NAMALWA (cell line): ENCODE data around the gene LRIG1.
A peak's percentile ranks its signal among the peaks of the same experiment; 100 is the strongest.

Experiments used
- DNase-seq: peaks from one replicate; pipeline ENCODE4 v3.0.0-alpha.2; 2015; ENCODE audit warnings: low spot score

The LRIG1 gene

GRCh38 chr3:66383023-66383422 is 117.8 kb downstream of the LRIG1 start:
- DNase-seq: no peak

DNA sequence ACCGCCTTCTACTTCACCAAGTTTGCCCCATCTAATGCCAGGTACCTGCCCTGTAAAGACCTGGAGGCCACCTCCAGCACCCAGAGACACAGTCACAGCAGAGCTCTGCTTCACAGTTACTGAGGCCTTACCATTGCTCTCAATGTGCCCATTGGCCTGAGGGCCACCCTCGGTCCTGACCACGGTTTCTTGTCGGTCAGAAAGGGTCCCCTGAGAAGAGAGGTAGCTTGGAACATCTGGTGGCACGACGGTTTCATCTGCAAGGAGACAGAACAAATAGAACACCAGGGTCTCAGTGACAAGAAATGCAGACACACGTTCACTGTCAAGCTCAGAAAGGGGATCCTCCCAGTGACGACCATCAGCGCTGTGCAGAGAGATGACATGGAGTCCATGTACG is 118.7 kb downstream of the LRIG1 start:
- no peak for DNase-seq

GRCh38 chr3:66381626-66382025 is 119.2 kb downstream of the LRIG1 start:
- DNase-seq: no peak

- no peak for DNase-seq
Measured at GRCh38 chr3:66380200-66380932, 120.5 kb downstream of the LRIG1 start.

DNA sequence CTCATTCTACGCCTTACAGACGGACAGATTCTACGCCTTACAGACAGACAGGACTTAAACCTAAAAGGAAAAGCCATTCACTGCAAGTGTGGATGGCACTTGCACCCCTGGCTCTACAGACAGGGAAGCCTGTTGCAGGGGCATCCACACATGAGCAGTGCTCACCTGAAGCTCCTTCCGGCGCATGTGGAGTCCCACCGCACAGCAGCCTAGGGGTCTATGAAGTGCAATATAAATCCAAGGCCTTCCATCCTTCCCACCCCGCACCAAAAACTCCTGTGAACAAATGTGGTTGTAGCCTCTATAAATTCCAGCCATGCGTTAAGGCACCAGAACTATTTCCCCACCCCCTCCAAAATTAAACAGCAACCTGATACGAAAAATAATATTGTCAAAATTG is 121.3 kb downstream of the LRIG1 start:
- DNase-seq: no peak

DNA sequence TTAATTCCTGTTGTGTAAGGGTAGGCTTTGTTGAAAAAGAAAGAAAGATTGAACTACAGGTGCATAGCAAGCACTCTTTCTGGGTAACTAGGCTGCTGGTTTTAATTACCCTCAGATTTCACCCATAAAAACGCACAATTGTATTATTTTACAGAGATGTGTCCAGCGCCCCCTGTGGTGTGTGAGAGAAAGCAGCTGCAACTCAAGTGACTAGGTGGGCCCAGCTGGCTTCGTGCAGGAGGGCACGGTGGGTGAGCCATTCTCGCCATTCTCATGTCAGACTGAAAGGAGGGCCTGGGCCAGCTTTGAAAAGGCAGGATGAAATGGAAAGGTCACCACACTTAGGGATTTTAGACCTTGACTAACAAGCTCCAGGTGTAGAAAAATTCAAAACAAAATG is 122.6 kb downstream of the LRIG1 start:
- peak; percentile 35 for DNase-seq

DNA sequence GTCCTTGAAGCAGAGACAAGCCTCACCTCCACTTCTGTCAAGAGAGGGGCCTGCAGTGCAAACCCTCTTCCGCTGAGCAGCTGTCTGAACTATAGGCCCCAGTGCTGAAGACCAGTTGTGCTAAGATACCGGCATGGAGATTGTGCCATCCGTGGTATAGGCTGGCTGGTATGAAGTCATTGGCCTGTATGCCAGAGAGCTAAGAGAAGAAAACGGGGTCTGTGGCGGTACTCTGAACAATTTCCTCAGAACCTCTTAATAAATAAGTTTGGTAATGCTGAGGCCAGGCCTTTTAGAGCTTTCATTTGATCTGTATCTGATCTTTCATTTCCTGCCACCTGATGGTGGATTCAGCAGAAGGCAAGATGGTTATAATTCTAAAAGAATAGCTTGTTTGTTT is 123.0 kb downstream of the LRIG1 start:
- no peak for DNase-seq

GRCh38 chr3:66376568-66376967 is 124.3 kb downstream of the LRIG1 start:
- no peak for DNase-seq

- peak; percentile 5 for DNase-seq
Measured at GRCh38 chr3:66372681-66373350, 128.0 kb downstream of the LRIG1 start.

GRCh38 chr3:66371432-66371831 is 129.4 kb downstream of the LRIG1 start:
- DNase-seq: no peak

DNA sequence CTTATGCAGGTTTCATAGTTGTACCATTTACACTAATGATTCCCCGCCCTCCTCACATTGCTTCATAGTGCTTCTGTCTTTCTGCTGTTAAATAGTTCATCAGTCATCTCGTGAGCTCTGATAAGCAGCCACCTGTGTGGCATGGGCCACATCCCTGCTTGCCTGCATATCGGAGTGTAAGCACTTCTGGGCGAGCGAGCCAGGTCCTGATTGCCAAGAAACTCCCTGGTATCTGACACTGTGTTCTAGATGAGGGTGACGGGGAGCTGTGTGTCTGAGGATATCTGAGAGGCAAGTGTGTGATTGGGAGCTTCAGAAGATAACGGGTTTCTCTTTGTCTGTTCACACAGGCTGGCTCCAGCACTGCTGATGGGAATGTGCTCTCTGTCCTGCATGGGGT is 130.6 kb downstream of the LRIG1 start:
- no peak for DNase-seq

GRCh38 chr3:66367979-66368378 is 132.8 kb downstream of the LRIG1 start:
- no peak for DNase-seq

DNA sequence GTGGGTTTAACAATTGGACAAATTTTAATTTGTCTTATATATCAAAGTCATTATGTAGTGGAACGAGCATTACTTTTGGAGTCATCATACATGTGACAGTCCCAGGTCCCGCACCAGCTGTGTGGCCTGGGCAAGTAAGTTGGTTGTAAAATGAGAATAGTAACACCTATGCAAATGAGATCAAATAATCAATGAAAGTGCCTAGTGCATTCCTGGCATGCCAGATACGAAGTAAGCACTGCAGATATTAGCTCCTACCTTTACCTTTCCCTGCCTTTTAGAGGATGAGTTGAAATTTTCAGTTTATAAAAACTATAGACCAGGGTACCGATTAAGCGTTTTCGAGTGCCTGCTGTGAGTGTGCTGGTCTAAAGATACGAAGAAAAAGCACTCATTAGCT is 134.1 kb downstream of the LRIG1 start:
- no peak for DNase-seq

DNA sequence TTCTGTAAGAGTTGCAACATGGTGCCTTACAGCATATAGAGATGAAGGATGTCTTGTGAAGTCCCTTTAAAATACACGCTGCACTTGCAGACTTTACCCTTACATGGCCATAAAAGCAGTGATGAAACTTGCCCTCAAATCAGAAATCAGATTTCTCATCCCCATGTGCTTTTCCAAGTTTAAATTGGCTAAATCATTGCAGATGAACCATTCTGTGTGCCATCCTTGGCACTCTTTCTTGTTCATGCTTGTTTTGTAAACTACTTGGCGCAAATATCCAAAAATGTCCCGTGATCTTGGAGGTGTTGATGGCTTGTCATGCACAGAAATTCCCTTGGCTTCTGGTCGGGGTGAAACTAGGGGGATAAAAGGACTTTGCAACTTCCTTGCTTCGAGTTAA is 135.7 kb downstream of the LRIG1 start:
- no peak for DNase-seq

GRCh38 chr3:66363148-66363547 is 137.7 kb downstream of the LRIG1 start:
- no peak for DNase-seq

DNA sequence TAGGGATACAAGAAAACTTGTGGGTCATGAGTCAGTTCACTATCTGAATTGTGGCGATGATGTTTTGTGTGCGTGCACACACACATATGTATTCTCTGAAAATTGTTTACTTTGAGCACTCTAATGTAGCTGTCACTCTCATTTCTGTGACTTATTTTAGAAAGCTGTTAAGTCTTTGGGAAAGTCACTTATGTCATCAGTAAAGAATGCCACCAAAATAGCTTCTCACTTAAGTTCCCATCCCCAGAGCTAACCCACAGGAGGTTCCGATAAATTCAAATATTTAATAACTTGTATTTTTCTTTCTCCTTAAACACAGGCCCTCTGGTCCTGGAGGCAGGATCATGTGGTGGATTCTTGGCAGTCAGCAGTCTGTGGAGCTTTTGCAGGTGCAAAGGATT is 138.3 kb downstream of the LRIG1 start:
- no peak for DNase-seq

DNA sequence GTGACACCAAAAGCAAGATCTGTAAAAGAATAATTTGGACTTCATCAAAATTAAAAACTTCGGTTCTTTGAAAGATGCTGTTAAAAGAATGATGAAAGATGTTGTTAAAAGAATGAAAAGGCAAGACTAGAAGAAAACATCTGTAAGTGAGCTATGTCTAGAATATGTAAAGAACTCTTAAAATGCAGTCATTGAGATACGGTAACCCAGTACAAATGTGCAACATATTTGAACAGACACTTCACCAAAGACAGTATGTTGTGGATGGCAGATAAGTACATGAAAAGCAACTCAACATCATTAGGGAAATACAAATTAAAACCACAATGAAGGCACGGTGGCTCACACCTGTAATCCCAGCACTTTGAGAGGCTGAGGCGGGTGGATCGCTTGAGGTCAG is 139.5 kb downstream of the LRIG1 start:
- DNase-seq: no peak

- no peak for DNase-seq
Measured at GRCh38 chr3:66355997-66356396, 144.8 kb downstream of the LRIG1 start.

GRCh38 chr3:66355394-66355793 is 145.4 kb downstream of the LRIG1 start:
- no peak for DNase-seq

GRCh38 chr3:66354001-66354400 is 146.8 kb downstream of the LRIG1 start:
- no peak for DNase-seq

- DNase-seq: no peak
Measured at GRCh38 chr3:66353530-66353929, 147.3 kb downstream of the LRIG1 start.

DNA sequence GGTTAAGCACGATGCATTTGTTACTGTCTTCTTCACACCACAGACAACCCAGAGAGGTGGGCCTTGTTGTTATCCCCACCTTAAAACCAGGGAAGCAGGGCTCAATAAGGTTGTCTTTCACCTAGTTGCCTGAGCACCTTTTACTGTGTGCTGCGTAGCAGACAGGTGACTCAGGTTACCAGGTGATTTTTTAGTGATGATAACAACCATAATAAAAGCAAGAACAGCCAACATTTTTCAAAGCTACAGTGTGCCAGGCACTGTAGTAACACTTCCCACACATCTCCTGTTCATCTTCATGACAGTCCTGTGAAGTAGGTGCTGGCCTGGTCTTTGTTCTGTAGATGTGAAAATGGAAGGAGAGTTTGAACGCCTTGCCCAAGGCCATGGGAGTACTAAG is 147.8 kb downstream of the LRIG1 start:
- no peak for DNase-seq

GRCh38 chr3:66350601-66351000 is 150.2 kb downstream of the LRIG1 start:
- DNase-seq: no peak

GRCh38 chr3:66348704-66349103 is 152.1 kb downstream of the LRIG1 start:
- DNase-seq: no peak
